ENCODE data around the gene ATP10B. TPM values are rescaled to one million over a fixed set of nuclear protein-coding genes. Genes with fewer than 3 reads are reported as not detected.

Gene ATP10B
- polyA plus RNA-seq, 2 donors: 5.0 to 6.6 TPM

- H3K9me3 ChIP-seq (ENCODE audit: control insufficient read depth in 2 of 2, insufficient read depth in 1 of 2, low read depth in 1 of 2, low read length in 1 of 2): no peaks in the 10 kb centered on the region
- no peak overlapping the region for H3K27ac ChIP-seq (ENCODE audit: low read depth in 2 of 2, low read length in 1 of 2)
- 74 to 79% methylated on average over 4 of the region's 4 CpGs for WGBS, 2 donors
- H3K4me3 ChIP-seq (ENCODE audit: low read depth in 1 of 2, low read length in 2 of 2): no peak overlapping the region
- no peaks in the 10 kb centered on the region for H3K4me1 ChIP-seq (ENCODE audit: control insufficient read depth in 2 of 2, insufficient read depth in 2 of 2, low read length in 1 of 2)
- no peaks in the 10 kb centered on the region for H3K36me3 ChIP-seq (ENCODE audit: control insufficient read depth in 2 of 2, insufficient read depth in 2 of 2, low read length in 1 of 2)
- H3K27me3 ChIP-seq (ENCODE audit: control insufficient read depth in 1 of 2, insufficient read depth in 2 of 2, low read length in 2 of 2): no peaks in the 10 kb centered on the region
Measured at GRCh38 chr5:160797020-160797419, 55.0 kb downstream of the ATP10B start.

- Histone ChIP-seq H3K4me3 (ENCODE audit: low read depth in 1 of 2, low read length in 2 of 2) (no peak overlapping the region), H3K4me1 (ENCODE audit: control insufficient read depth in 2 of 2, insufficient read depth in 2 of 2, low read length in 1 of 2) (no peaks in the 10 kb centered on the region), H3K27ac (ENCODE audit: low read depth in 2 of 2, low read length in 1 of 2) (no peak overlapping the region), H3K36me3 (ENCODE audit: control insufficient read depth in 2 of 2, insufficient read depth in 2 of 2, low read length in 1 of 2) (no peaks in the 10 kb centered on the region), H3K9me3 (ENCODE audit: control insufficient read depth in 2 of 2, insufficient read depth in 1 of 2, low read depth in 1 of 2, low read length in 1 of 2) (no peaks in the 10 kb centered on the region), H3K27me3 (ENCODE audit: control insufficient read depth in 1 of 2, insufficient read depth in 2 of 2, low read length in 2 of 2) (no peaks in the 10 kb centered on the region)
- 90 to 91% methylated on average over 2 of the region's 2 CpGs for WGBS, 2 donors
Measured at GRCh38 chr5:160793530-160793899, 58.5 kb downstream of the ATP10B start.

GRCh38 chr5:160792732-160793529, 59.1 kb downstream of the ATP10B start:
- H3K27me3 ChIP-seq (ENCODE audit: control insufficient read depth in 1 of 2, insufficient read depth in 2 of 2, low read length in 2 of 2): no peaks in the 10 kb centered on the region
- WGBS, 2 donors: 75 to 84% methylated on average over 7 of the region's 7 CpGs
- H3K4me3 ChIP-seq (ENCODE audit: low read depth in 1 of 2, low read length in 2 of 2): no peak overlapping the region
- H3K4me1 ChIP-seq (ENCODE audit: control insufficient read depth in 2 of 2, insufficient read depth in 2 of 2, low read length in 1 of 2): no peaks in the 10 kb centered on the region
- no peak overlapping the region for H3K27ac ChIP-seq (ENCODE audit: low read depth in 2 of 2, low read length in 1 of 2)
- no peaks in the 10 kb centered on the region for H3K9me3 ChIP-seq (ENCODE audit: control insufficient read depth in 2 of 2, insufficient read depth in 1 of 2, low read depth in 1 of 2, low read length in 1 of 2)
- H3K36me3 ChIP-seq (ENCODE audit: control insufficient read depth in 2 of 2, insufficient read depth in 2 of 2, low read length in 1 of 2): no peaks in the 10 kb centered on the region

GRCh38 chr5:160792281-160792680, 59.7 kb downstream of the ATP10B start:
- Histone ChIP-seq H3K4me3 (ENCODE audit: low read depth in 1 of 2, low read length in 2 of 2) (no peak overlapping the region), H3K9me3 (ENCODE audit: control insufficient read depth in 2 of 2, insufficient read depth in 1 of 2, low read depth in 1 of 2, low read length in 1 of 2) (no peaks in the 10 kb centered on the region), H3K27me3 (ENCODE audit: control insufficient read depth in 1 of 2, insufficient read depth in 2 of 2, low read length in 2 of 2) (no peaks in the 10 kb centered on the region), H3K36me3 (ENCODE audit: control insufficient read depth in 2 of 2, insufficient read depth in 2 of 2, low read length in 1 of 2) (no peaks in the 10 kb centered on the region), H3K27ac (ENCODE audit: low read depth in 2 of 2, low read length in 1 of 2) (no peak overlapping the region), H3K4me1 (ENCODE audit: control insufficient read depth in 2 of 2, insufficient read depth in 2 of 2, low read length in 1 of 2) (no peaks in the 10 kb centered on the region)
- 91 to 92% methylated on average over 2 of the region's 2 CpGs for WGBS, 2 donors

- Histone ChIP-seq H3K27ac (ENCODE audit: low read depth in 2 of 2, low read length in 1 of 2) (no peak overlapping the region), H3K4me3 (ENCODE audit: low read depth in 1 of 2, low read length in 2 of 2) (no peak overlapping the region), H3K9me3 (ENCODE audit: control insufficient read depth in 2 of 2, insufficient read depth in 1 of 2, low read depth in 1 of 2, low read length in 1 of 2) (no peaks in the 10 kb centered on the region), H3K36me3 (ENCODE audit: control insufficient read depth in 2 of 2, insufficient read depth in 2 of 2, low read length in 1 of 2) (no peaks in the 10 kb centered on the region), H3K4me1 (ENCODE audit: control insufficient read depth in 2 of 2, insufficient read depth in 2 of 2, low read length in 1 of 2) (no peaks in the 10 kb centered on the region), H3K27me3 (ENCODE audit: control insufficient read depth in 1 of 2, insufficient read depth in 2 of 2, low read length in 2 of 2) (no peaks in the 10 kb centered on the region)
- 88 to 94% methylated on average over 3 of the region's 3 CpGs for WGBS, 2 donors
Measured at GRCh38 chr5:160789219-160789859, 62.7 kb downstream of the ATP10B start.

- 75 to 76% methylated on average over 3 of the region's 3 CpGs for WGBS, 2 donors
- no peaks in the 10 kb centered on the region for H3K27me3 ChIP-seq (ENCODE audit: control insufficient read depth in 1 of 2, insufficient read depth in 2 of 2, low read length in 2 of 2)
- no peak overlapping the region for H3K4me3 ChIP-seq (ENCODE audit: low read depth in 1 of 2, low read length in 2 of 2)
- no peaks in the 10 kb centered on the region for H3K9me3 ChIP-seq (ENCODE audit: control insufficient read depth in 2 of 2, insufficient read depth in 1 of 2, low read depth in 1 of 2, low read length in 1 of 2)
- no peaks in the 10 kb centered on the region for H3K36me3 ChIP-seq (ENCODE audit: control insufficient read depth in 2 of 2, insufficient read depth in 2 of 2, low read length in 1 of 2)
- no peak overlapping the region for H3K27ac ChIP-seq (ENCODE audit: low read depth in 2 of 2, low read length in 1 of 2)
- no peaks in the 10 kb centered on the region for H3K4me1 ChIP-seq (ENCODE audit: control insufficient read depth in 2 of 2, insufficient read depth in 2 of 2, low read length in 1 of 2)
Measured at GRCh38 chr5:160788102-160788660, 63.8 kb downstream of the ATP10B start.

GRCh38 chr5:160787240-160787639, 64.8 kb downstream of the ATP10B start:
- Histone ChIP-seq H3K9me3 (ENCODE audit: control insufficient read depth in 2 of 2, insufficient read depth in 1 of 2, low read depth in 1 of 2, low read length in 1 of 2) (no peaks in the 10 kb centered on the region), H3K4me3 (ENCODE audit: low read depth in 1 of 2, low read length in 2 of 2) (no peak overlapping the region), H3K27ac (ENCODE audit: low read depth in 2 of 2, low read length in 1 of 2) (peak overlapping the region in 1 of 2 donors; percentile 13), H3K36me3 (ENCODE audit: control insufficient read depth in 2 of 2, insufficient read depth in 2 of 2, low read length in 1 of 2) (no peaks in the 10 kb centered on the region), H3K4me1 (ENCODE audit: control insufficient read depth in 2 of 2, insufficient read depth in 2 of 2, low read length in 1 of 2) (no peaks in the 10 kb centered on the region), H3K27me3 (ENCODE audit: control insufficient read depth in 1 of 2, insufficient read depth in 2 of 2, low read length in 2 of 2) (no peaks in the 10 kb centered on the region)
- WGBS, 2 donors: 50 to 65% methylated on average over 4 of the region's 4 CpGs

GRCh38 chr5:160774666-160775315, 77.2 kb downstream of the ATP10B start:
- H3K4me1 ChIP-seq (ENCODE audit: control insufficient read depth in 2 of 2, insufficient read depth in 2 of 2, low read length in 1 of 2): no peaks in the 10 kb centered on the region
- no peak overlapping the region for H3K4me3 ChIP-seq (ENCODE audit: low read depth in 1 of 2, low read length in 2 of 2)
- H3K36me3 ChIP-seq (ENCODE audit: control insufficient read depth in 2 of 2, insufficient read depth in 2 of 2, low read length in 1 of 2): no peaks in the 10 kb centered on the region
- no peaks in the 10 kb centered on the region for H3K27me3 ChIP-seq (ENCODE audit: control insufficient read depth in 1 of 2, insufficient read depth in 2 of 2, low read length in 2 of 2)
- WGBS, 2 donors: 63 to 70% methylated on average over 11 of the region's 11 CpGs
- no peak overlapping the region for H3K27ac ChIP-seq (ENCODE audit: low read depth in 2 of 2, low read length in 1 of 2)
- H3K9me3 ChIP-seq (ENCODE audit: control insufficient read depth in 2 of 2, insufficient read depth in 1 of 2, low read depth in 1 of 2, low read length in 1 of 2): no peaks in the 10 kb centered on the region

- WGBS, 2 donors: 71 to 81% methylated on average over 10 of the region's 10 CpGs
- H3K27ac ChIP-seq (ENCODE audit: low read depth in 2 of 2, low read length in 1 of 2): no peak overlapping the region
Measured at GRCh38 chr5:160773646-160774410, 78.2 kb downstream of the ATP10B start.

More at GRCh38 chr5:160773646-160774410, 78.2 kb downstream of the ATP10B start:
- no peaks in the 10 kb centered on the region for H3K4me1 ChIP-seq (ENCODE audit: control insufficient read depth in 2 of 2, insufficient read depth in 2 of 2, low read length in 1 of 2)
- H3K27me3 ChIP-seq (ENCODE audit: control insufficient read depth in 1 of 2, insufficient read depth in 2 of 2, low read length in 2 of 2): no peaks in the 10 kb centered on the region
- H3K4me3 ChIP-seq (ENCODE audit: low read depth in 1 of 2, low read length in 2 of 2): no peak overlapping the region
- H3K36me3 ChIP-seq (ENCODE audit: control insufficient read depth in 2 of 2, insufficient read depth in 2 of 2, low read length in 1 of 2): no peaks in the 10 kb centered on the region
- no peaks in the 10 kb centered on the region for H3K9me3 ChIP-seq (ENCODE audit: control insufficient read depth in 2 of 2, insufficient read depth in 1 of 2, low read depth in 1 of 2, low read length in 1 of 2)
